Measurements from ENCODE around the gene CNPY4.

GRCh38 chr7:100128637-100128963 lies 9.2 kb downstream of the CNPY4 start:
- TF ChIP-seq EZH2 (IDR thresholded peaks at IDR 0.05; ENCODE audit: borderline replicate concordance, insufficient read depth, low read length, poor library complexity, severe bottlenecking): no peak
- no peak for TF ChIP-seq POLR2AphosphoS5 (IDR thresholded peaks at IDR 0.05)
- TF ChIP-seq EP300 (conservative IDR thresholded peaks at IDR 0.05; ENCODE audit: poor library complexity, severe bottlenecking): no peak
- no peak for TF ChIP-seq CTCF (IDR thresholded peaks at IDR 0.05; ENCODE audit: poor library complexity, severe bottlenecking)
